K562 (cell line): Measurements from ENCODE around the gene OR2W3. TPM values are rescaled to one million over a fixed set of nuclear protein-coding genes. Genes with fewer than 3 reads are reported as not detected.

Experiments used
- ATAC-seq: fragments of 200-7000 bp; cut with Tn5 transposase; 3 replicates; pipeline ENCODE4 v1.9.1; 2020; ENCODE audit warnings: moderate library complexity
- BruUV-seq: library from RNA; stranded (reverse); fragments of 400-500 nt; replicated peaks from 2 replicates; lab custom pipeline; 2021; lab: Mats Ljungman, UMichigan
- CTCF ChIA-PET: fragments of 300-600 bp; formaldehyde crosslinking; extraction: SDS; loops from one replicate; lab custom pipeline; 2021; ENCODE audit warnings: low intra/inter-chr PET ratio; lab: Yijun Ruan, JAX
- POLR2A ChIA-PET: fragments of 300-600, 350-650 bp; sonication (Branson Sonifier 250); formaldehyde crosslinking; extraction: SDS; loops from one replicate; lab custom pipeline; 2021; ENCODE audit warnings: antibody characterized with exemption, inconsistent platforms; lab: Yijun Ruan, JAX
- DNase-seq, 4 experiments: peaks; one replicate each; pipeline versions ENCODE4 v3.0.0 to v3.0.0-alpha.2; 2011 to 2018; ENCODE audit warnings: low spot score in 3 of 4, mixed read lengths in 3 of 4; ENCODE audit errors: extremely low read depth in 1 of 4
- FAIRE-seq: peaks from 2 replicates; lab custom pipeline; 2011; peaks lifted over from hg19 to GRCh38; lab: Jason Lieb, UNC
- H2AFZ ChIP-seq: 2 replicates; pipeline ENCODE4 v1.6.0; 2011; ENCODE audit warnings: low read depth, low read length, control low read depth, inconsistent platforms
- H3K27ac ChIP-seq: fragments of 200-600 bp; 3 replicates; pipeline ENCODE4 v1.8.0; 2011; ENCODE audit warnings: low read depth, mild to moderate bottlenecking, control low read depth, inconsistent platforms, low read length, moderate library complexity, mixed read lengths; ENCODE audit errors: extremely low read depth
- H3K27me3 ChIP-seq, 2 experiments: fragments of 300-600 bp in 1 of 2; 2 replicates in 1 of 2; 3 replicates in 1 of 2; pipeline versions ENCODE4 v1.6.0 to v1.8.0; 2011; ENCODE audit warnings: inconsistent platforms in 2 of 2, low read length in 2 of 2, mild to moderate bottlenecking in 1 of 2, mixed read lengths in 1 of 2, moderate library complexity in 1 of 2; ENCODE audit not compliant: control insufficient read depth in 2 of 2, insufficient read depth in 2 of 2
- H3K36me3 ChIP-seq: fragments of 300-600 bp; 3 replicates; pipeline ENCODE4 v1.8.0; 2011; ENCODE audit warnings: mild to moderate bottlenecking, low read length, inconsistent platforms; ENCODE audit not compliant: control insufficient read depth, insufficient read depth
- H3K4me1 ChIP-seq, 2 experiments: fragments of 200-600 bp in 1 of 2; replicated peaks in 1 of 2; 2 replicates in 1 of 2; 3 replicates in 1 of 2; pipeline versions ENCODE4 v1.5.1 to v1.8.0; 2011; ENCODE audit warnings: inconsistent platforms in 2 of 2, low read length in 2 of 2, mild to moderate bottlenecking in 1 of 2, mixed read lengths in 1 of 2, moderate library complexity in 1 of 2; ENCODE audit not compliant: control insufficient read depth in 2 of 2, insufficient read depth in 2 of 2
- H3K4me2 ChIP-seq: 2 replicates; pipeline ENCODE4 v1.6.1; 2011; ENCODE audit warnings: low read length, control low read depth, inconsistent platforms, mixed read lengths; ENCODE audit not compliant: insufficient read depth
- H3K4me3 ChIP-seq: fragments of 200-600 bp; sonication (generic), shearing (Covaris generic); 2 replicates; pipeline ENCODE4 v1.5.1; 2016; ENCODE audit warnings: control low read depth, inconsistent platforms
- H3K79me2 ChIP-seq: fragments of 200-600 bp; 3 replicates; pipeline ENCODE4 v1.8.0; 2011; ENCODE audit warnings: low read length, inconsistent platforms; ENCODE audit not compliant: control insufficient read depth, insufficient read depth
- H3K9ac ChIP-seq, 2 experiments: 2 replicates each; pipeline versions ENCODE4 v1.6.0 to v1.6.1; 2011; ENCODE audit warnings: low read depth in 2 of 2, low read length in 2 of 2, control low read depth in 1 of 2, inconsistent platforms in 1 of 2, mild to moderate bottlenecking in 1 of 2, mixed read lengths in 1 of 2; ENCODE audit not compliant: insufficient read depth in 1 of 2
- H3K9me1 ChIP-seq: one replicate; pipeline ENCODE4 v1.6.0; 2011; ENCODE audit warnings: inconsistent platforms, mild to moderate bottlenecking, low read length, moderate library complexity; ENCODE audit not compliant: control insufficient read depth, insufficient read depth
- H3K9me3 ChIP-seq: replicated peaks from 2 replicates; pipeline ENCODE4 v1.5.1; 2011; ENCODE audit warnings: low read depth, low read length, inconsistent platforms; ENCODE audit not compliant: control insufficient read depth, insufficient read depth
- H4K20me1 ChIP-seq: replicated peaks from 2 replicates; pipeline ENCODE4 v1.6.1; 2011; ENCODE audit warnings: low read length, inconsistent platforms, mixed read lengths; ENCODE audit not compliant: control insufficient read depth, insufficient read depth
- ARID1B ChIP-seq: fragments of 450-650 bp; IDR thresholded peaks from 2 replicates; pipeline ENCODE4 v1.6.1; 2016; ENCODE audit warnings: antibody characterized with exemption, mild to moderate bottlenecking, inconsistent platforms
- BCOR ChIP-seq: fragments of 450-650 bp; IDR thresholded peaks from 2 replicates; pipeline ENCODE4 v1.6.1; 2016
- BRD9 ChIP-seq: fragments of 450-650 bp; IDR thresholded peaks from 2 replicates; pipeline ENCODE4 v1.6.1; 2018; ENCODE audit warnings: low read depth; ENCODE audit not compliant: partially characterized antibody
- CC2D1A ChIP-seq: fragments of 450-650 bp; IDR thresholded peaks from 2 replicates; pipeline ENCODE4 v1.6.1; 2017; ENCODE audit warnings: mild to moderate bottlenecking
- E2F4 ChIP-seq: sonication (generic); formaldehyde crosslinking; IDR thresholded peaks from 2 replicates; pipeline ENCODE4 v1.8.0; 2022; ENCODE audit warnings: mild to moderate bottlenecking, low read depth, missing genetic modification reagents
- EP400 ChIP-seq: fragments of 450-650 bp; IDR thresholded peaks from 2 replicates; pipeline ENCODE4 v1.6.1; 2017; ENCODE audit warnings: antibody characterized with exemption, mild to moderate bottlenecking, moderate library complexity
- ESRRA ChIP-seq: fragments of 450-650 bp; IDR thresholded peaks from 2 replicates; pipeline ENCODE4 v1.6.1; 2014; ENCODE audit warnings: low read depth, mild to moderate bottlenecking, moderate library complexity, borderline replicate concordance
- FOSL1 ChIP-seq: fragments of 200-800 bp; sonication (Bioruptor generic); conservative IDR thresholded peaks from 2 replicates; pipeline ENCODE4 v1.6.1; 2016; ENCODE audit warnings: missing genetic modification characterization, missing compliant biosample characterization
- HDAC1 ChIP-seq, 2 experiments: fragments of 450-650 bp; IDR thresholded peaks; 2 replicates each; pipeline ENCODE4 v1.6.1; 2016 to 2017; ENCODE audit warnings: inconsistent platforms in 1 of 2, mild to moderate bottlenecking in 1 of 2, moderate library complexity in 1 of 2
- HNRNPUL1 ChIP-seq: fragments of 200-400 bp; formaldehyde crosslinking; IDR thresholded peaks from 2 replicates; pipeline ENCODE4 v1.6.1; 2017; ENCODE audit warnings: low read length
- LEF1 ChIP-seq: fragments of 450-650 bp; IDR thresholded peaks from 2 replicates; pipeline ENCODE4 v1.6.1; 2016; ENCODE audit warnings: mild to moderate bottlenecking
- MAZ ChIP-seq, 2 experiments: fragments of 450-650 bp in 1 of 2; sonication (generic) in 1 of 2; formaldehyde crosslinking; IDR thresholded peaks in 1 of 2; conservative IDR thresholded peaks in 1 of 2; 2 replicates each; pipeline versions ENCODE4 v1.4.0 to v1.5.0; 2020; ENCODE audit warnings: mild to moderate bottlenecking in 1 of 2, missing genetic modification reagents in 1 of 2
- NCOR1 ChIP-seq: fragments of 450-650 bp; IDR thresholded peaks from 2 replicates; pipeline ENCODE4 v1.6.1; 2016; ENCODE audit warnings: mild to moderate bottlenecking, moderate library complexity
- NR3C1 ChIP-seq: sonication (generic); formaldehyde crosslinking; IDR thresholded peaks from 2 replicates; pipeline ENCODE4 v1.8.1; 2022; ENCODE audit warnings: missing genetic modification reagents
- RB1 ChIP-seq: fragments of 450-650 bp; IDR thresholded peaks from 2 replicates; pipeline ENCODE4 v1.6.1; 2017; ENCODE audit warnings: low read depth, mild to moderate bottlenecking
- SOX6 ChIP-seq: fragments of 450-650 bp; IDR thresholded peaks from 2 replicates; pipeline ENCODE4 v1.6.1; 2014; ENCODE audit warnings: mild to moderate bottlenecking
- SP2 ChIP-seq: IDR thresholded peaks from 2 replicates; pipeline ENCODE4 v1.6.1; 2011; ENCODE audit warnings: mild to moderate bottlenecking, low read depth, low read length, moderate library complexity; ENCODE audit not compliant: poor library complexity, severe bottlenecking; ENCODE audit errors: extremely low read depth
- STAT5A ChIP-seq: IDR thresholded peaks from 2 replicates; pipeline ENCODE4 v1.6.1; 2012; ENCODE audit warnings: low read length, inconsistent platforms, borderline replicate concordance
- TBP ChIP-seq: optimal IDR thresholded peaks from 2 replicates; pipeline ENCODE3; 2011; ENCODE audit warnings: low read depth, low read length, improper control_type of control experiment
- TFE3 ChIP-seq: fragments of 450-650 bp; formaldehyde crosslinking; IDR thresholded peaks from 2 replicates; pipeline ENCODE4 v1.4.0; 2020; ENCODE audit warnings: mild to moderate bottlenecking, mixed read lengths
- TRIM28 ChIP-seq: fragments of 450-650 bp; IDR thresholded peaks from 2 replicates; pipeline ENCODE4 v1.6.1; 2017
- ZNF589 ChIP-seq: fragments of 200-800 bp; sonication (Bioruptor generic); IDR thresholded peaks from 2 replicates; pipeline ENCODE4 v1.6.1; 2016; ENCODE audit warnings: low read depth, missing genetic modification characterization, missing compliant biosample characterization
- WGBS: fragments of 100-300 bp; shearing (Covaris generic); methylation state at CpG from one replicate; pipeline ENCODE4 v1.1.6; 2016; ENCODE audit warnings: low coverage, mixed read lengths; ENCODE audit not compliant: insufficient coverage; ENCODE audit errors: missing lambda C conversion rate; 5-methylcytosine and 5-hydroxymethylcytosine counted together
- in situ Hi-C: fragments of 300-500 bp; cut with MboI; formaldehyde crosslinking; loops from 4 replicates; pipeline ENCODE4 v1.15.0; 2018; ENCODE audit warnings: inconsistent platforms, mixed read lengths
- intact Hi-C: fragments of 100-400 bp; cut with micrococcal nuclease; formaldehyde crosslinking; loops from 2 replicates; pipeline ENCODE4 v1.14.2; 2022
- polyA plus RNA-seq, 8 experiments: library from polyadenylated mRNA; depleted of rRNA in 4 of 8; stranded (reverse) in 5 of 8; unstranded in 3 of 8; fragments of >200 nt; fragmentation: Nextera tagmentation in 2 of 8; fragmentation: Illumina TruSeq in 1 of 8; extraction: Ambion mirVana in 2 of 8; extraction: Trizol in 1 of 8; gene quantifications; 2 replicates each; pipeline versions ENCODE4 v1.2.1 to v1.2.3, GENCODE V29; 2011 to 2014; ENCODE audit warnings: inconsistent platforms in 1 of 8, missing spikeins in 1 of 8
- total RNA-seq, 7 experiments: library from RNA; depleted of rRNA in 6 of 7; stranded (reverse); fragments of >200 nt in 6 of 7; fragmentation: Illumina TruSeq in 2 of 7; extraction: Trizol in 2 of 7; gene quantifications; 2 replicates each; pipeline versions ENCODE4 v1.2.1 to v1.2.3, GENCODE V29; 2011 to 2021; ENCODE audit warnings: low replicate concordance in 1 of 7

OR2W3 gene
- total and polyA plus RNA-seq, 9 of the 15 experiments (the other 6 are each of a cell fraction or from before 2014, with no cell fraction given) = 0.67 to 7.6 (median 3.7) TPM

GRCh38 chr1:247854899-247855545 is 40.4 kb upstream of the OR2W3 start:
- ChIA-PET POLR2A (interaction anchor here (0.6 to 1.3 kb wide), 3 partner anchors 11 to 574 kb away, joined by 3 to 5 read pairs (median 3); no protein-coding TSS in a partner anchor), CTCF (no interaction called here)
- peak; percentile 59 for ATAC-seq
- Histone ChIP-seq H3K4me1 (peaks cover 34 to 42% of the 10 kb centered on the region in 2 experiments), H3K9me3 (peaks cover 3% of the 10 kb centered on the region; the same call in 1 of the 2 replicates), H4K20me1 (no peaks in the 10 kb centered on the region), H3K4me2 (peak overlapping the region; percentile 73), H2AFZ (peak overlapping the region; percentile 87), H3K27ac (peak overlapping the region; percentile 81), H3K36me3 (no peaks in the 10 kb centered on the region; the same call in 2 of the 3 replicates), H3K27me3 (no peaks in the 10 kb centered on the region), H3K9me1 (no peaks in the 10 kb centered on the region), H3K4me3 (no peak overlapping the region), H3K79me2 (peaks cover 25% of the 10 kb centered on the region), H3K9ac (peak overlapping the region; percentile 2 to 55; a peak in 3 of 4 replicates)
- no TSS peak for BruUV-seq
- WGBS = 10% methylated on average over 14 of the region's 14 CpGs
- in situ Hi-C loops (no loop called here), intact Hi-C loops (loop anchor here (5.0 to 10.0 kb wide), 2 partner anchors 480 to 972 kb away; partner anchors contain the start of gene SH3BP5L)
- peak; percentile 94 for FAIRE-seq
- peak; percentile 87 to 95 (median 90) for DNase-seq
- TF ChIP-seq NCOR1 = peak; percentile 85
- no peak for TF ChIP-seq E2F4 (CRISPR knock-in tag)
- TF ChIP-seq ZNF589 (CRISPR knock-in tag) = no peak
- peak; percentile 69 for TF ChIP-seq STAT5A
- peak in 1 of 2 experiments; percentile 61; a peak in 2 of 4 replicates for TF ChIP-seq MAZ (CRISPR knock-in tag; conservative IDR thresholded peaks at IDR 0.05 in 1 of 2, IDR thresholded peaks at IDR 0.05 in 1 of 2)
- 0 out of 2 replicates have a peak, but pooled peaks have one; percentile 20 for TF ChIP-seq TRIM28
- peak; percentile 50 for TF ChIP-seq TBP
- TF ChIP-seq BRD9 = peak; percentile 25
- TF ChIP-seq FOSL1 (tag) = peak; percentile 89
- TF ChIP-seq TFE3 (CRISPR knock-in tag) = no peak
- TF ChIP-seq ESRRA = 0 out of 2 replicates have a peak, but pooled peaks have one; percentile 7
- 0 out of 2 replicates have a peak, but pooled peaks have one; percentile 37 for TF ChIP-seq EP400
- 0 out of 2 replicates have a peak, but pooled peaks have one; percentile 8 for TF ChIP-seq RB1
- TF ChIP-seq NR3C1 (CRISPR knock-in tag) = no peak
- 0 out of 4 replicates have a peak, but pooled peaks of 1 of the 2 experiments have one; percentile 11 for TF ChIP-seq HDAC1 (IDR thresholded peaks at IDR 0.05)
- no peak for TF ChIP-seq HNRNPUL1
- TF ChIP-seq ARID1B = peak; percentile 96
- TF ChIP-seq BCOR = peak; percentile 48; the same call in 1 of the 2 replicates
- peak; percentile 80; the same call in 1 of the 2 replicates for TF ChIP-seq LEF1
- TF ChIP-seq SOX6 = peak; percentile 54
- peak; percentile 74; the same call in 1 of the 2 replicates for TF ChIP-seq CC2D1A
- TF ChIP-seq SP2 = no peak
